ENCODE results near the gene MYZAP.

- TF ChIP-seq TAF1 (IDR thresholded peaks at IDR 0.05; ENCODE audit: low read depth, low read length) (no peak), POLR2AphosphoS5 (IDR thresholded peaks at IDR 0.05; ENCODE audit: low read depth, low read length) (no peak), POLR2A (IDR thresholded peaks at IDR 0.05; ENCODE audit: low read depth, low read length) (no peak)
These were observed 41.8 kb upstream of the MYZAP start for GRCh38 chr15:57549935-57550334.

Measured in GM12891 (cell line).